Measurements from ENCODE around the gene HELT.

Gene HELT

GRCh38 chr4:185005219-185005819 lies 13.0 kb upstream of the HELT start:
- Histone ChIP-seq H3K4me1 (ENCODE audit: control insufficient read depth, low read depth, low read length) (no peaks in the 10 kb centered on the region), H3K9me3 (ENCODE audit: control insufficient read depth, low read depth, low read length) (no peaks in the 10 kb centered on the region), H3K36me3 (ENCODE audit: control insufficient read depth, low read depth, low read length) (no peaks in the 10 kb centered on the region), H3K9ac (ENCODE audit: low read length) (no peak overlapping the region), H3K27ac (ENCODE audit: low read length) (no peak overlapping the region), H3K27me3 (ENCODE audit: control insufficient read depth, insufficient read depth, low read length) (peaks cover 35% of the 10 kb centered on the region), H3K4me3 (ENCODE audit: low read length) (peak overlapping the region; percentile 40)

DNA sequence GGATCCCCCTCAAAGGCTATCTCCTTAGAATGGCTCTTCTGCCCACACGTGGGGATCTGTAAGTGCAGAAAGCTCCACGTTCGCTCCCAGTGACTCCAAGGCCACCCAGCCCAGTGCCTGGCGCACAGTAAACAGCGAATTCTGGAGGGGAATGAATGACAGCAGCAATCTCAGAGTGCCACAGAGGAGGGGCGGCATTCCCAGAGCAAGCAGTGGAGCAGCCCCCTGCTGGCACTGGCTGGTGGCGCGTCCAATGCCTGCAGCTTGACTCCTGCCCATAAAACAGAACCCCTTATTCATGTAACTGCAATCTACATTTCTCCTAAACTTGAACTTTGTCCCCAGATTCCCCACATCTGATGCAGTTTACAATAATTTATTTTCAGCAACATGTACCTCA lies 6.9 kb upstream of the HELT start:
- H3K9ac ChIP-seq (ENCODE audit: low read length) = no peak overlapping the region
- H3K36me3 ChIP-seq (ENCODE audit: control insufficient read depth, low read depth, low read length) = no peaks in the 10 kb centered on the region
- peaks cover 78% of the 10 kb centered on the region for H3K27me3 ChIP-seq (ENCODE audit: control insufficient read depth, insufficient read depth, low read length)

GRCh38 chr4:185013417-185014125 lies 4.7 kb upstream of the HELT start:
- Histone ChIP-seq H3K27ac (ENCODE audit: low read length) (no peak overlapping the region), H3K36me3 (ENCODE audit: control insufficient read depth, low read depth, low read length) (no peaks in the 10 kb centered on the region), H3K4me1 (ENCODE audit: control insufficient read depth, low read depth, low read length) (peaks cover 22% of the 10 kb centered on the region), H3K4me3 (ENCODE audit: low read length) (no peak overlapping the region), H3K9me3 (ENCODE audit: control insufficient read depth, low read depth, low read length) (no peaks in the 10 kb centered on the region), H3K9ac (ENCODE audit: low read length) (no peak overlapping the region), H3K27me3 (ENCODE audit: control insufficient read depth, insufficient read depth, low read length) (peaks cover 97% of the 10 kb centered on the region)

More for the DNA sequence above, 6.9 kb upstream of the HELT start:
- Histone ChIP-seq H3K9me3 (ENCODE audit: control insufficient read depth, low read depth, low read length) (no peaks in the 10 kb centered on the region), H3K4me3 (ENCODE audit: low read length) (no peak overlapping the region), H3K4me1 (ENCODE audit: control insufficient read depth, low read depth, low read length) (peaks cover 12% of the 10 kb centered on the region), H3K27ac (ENCODE audit: low read length) (no peak overlapping the region)

DNA sequence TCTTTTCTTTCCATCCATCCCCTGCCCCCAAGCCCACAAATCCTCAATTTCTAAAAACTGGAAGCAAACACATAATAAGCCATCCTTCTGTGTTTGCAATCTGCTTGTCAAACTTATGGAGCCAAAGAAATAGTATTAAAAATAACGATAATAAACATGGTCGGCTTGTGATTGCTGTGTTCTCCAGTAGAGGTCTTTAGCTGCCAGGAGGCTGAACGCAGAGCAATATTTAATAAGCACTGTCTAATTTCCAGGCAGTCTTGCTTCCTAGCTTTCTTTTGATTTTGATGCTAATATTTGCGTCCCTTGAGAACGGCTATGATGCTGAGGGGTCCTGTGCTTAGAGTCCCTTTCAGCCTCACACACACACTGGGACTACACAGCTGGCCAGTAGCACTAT lies 3.2 kb upstream of the HELT start:
- no peak overlapping the region for H3K4me3 ChIP-seq (ENCODE audit: low read length)
- peaks cover 22% of the 10 kb centered on the region for H3K4me1 ChIP-seq (ENCODE audit: control insufficient read depth, low read depth, low read length)

GRCh38 chr4:185016101-185016940 lies 2.0 kb upstream of the HELT start:
- Histone ChIP-seq H3K4me1 (ENCODE audit: control insufficient read depth, low read depth, low read length) (peaks cover 26% of the 10 kb centered on the region), H3K27me3 (ENCODE audit: control insufficient read depth, insufficient read depth, low read length) (peaks cover 100% of the 10 kb centered on the region), H3K9ac (ENCODE audit: low read length) (no peak overlapping the region), H3K27ac (ENCODE audit: low read length) (no peak overlapping the region), H3K4me3 (ENCODE audit: low read length) (peak overlapping the region; percentile 46), H3K36me3 (ENCODE audit: control insufficient read depth, low read depth, low read length) (no peaks in the 10 kb centered on the region), H3K9me3 (ENCODE audit: control insufficient read depth, low read depth, low read length) (no peaks in the 10 kb centered on the region)

More for the DNA sequence above, 3.2 kb upstream of the HELT start:
- Histone ChIP-seq H3K27me3 (ENCODE audit: control insufficient read depth, insufficient read depth, low read length) (peaks cover 100% of the 10 kb centered on the region), H3K36me3 (ENCODE audit: control insufficient read depth, low read depth, low read length) (no peaks in the 10 kb centered on the region), H3K9me3 (ENCODE audit: control insufficient read depth, low read depth, low read length) (no peaks in the 10 kb centered on the region), H3K9ac (ENCODE audit: low read length) (no peak overlapping the region), H3K27ac (ENCODE audit: low read length) (no peak overlapping the region)

DNA sequence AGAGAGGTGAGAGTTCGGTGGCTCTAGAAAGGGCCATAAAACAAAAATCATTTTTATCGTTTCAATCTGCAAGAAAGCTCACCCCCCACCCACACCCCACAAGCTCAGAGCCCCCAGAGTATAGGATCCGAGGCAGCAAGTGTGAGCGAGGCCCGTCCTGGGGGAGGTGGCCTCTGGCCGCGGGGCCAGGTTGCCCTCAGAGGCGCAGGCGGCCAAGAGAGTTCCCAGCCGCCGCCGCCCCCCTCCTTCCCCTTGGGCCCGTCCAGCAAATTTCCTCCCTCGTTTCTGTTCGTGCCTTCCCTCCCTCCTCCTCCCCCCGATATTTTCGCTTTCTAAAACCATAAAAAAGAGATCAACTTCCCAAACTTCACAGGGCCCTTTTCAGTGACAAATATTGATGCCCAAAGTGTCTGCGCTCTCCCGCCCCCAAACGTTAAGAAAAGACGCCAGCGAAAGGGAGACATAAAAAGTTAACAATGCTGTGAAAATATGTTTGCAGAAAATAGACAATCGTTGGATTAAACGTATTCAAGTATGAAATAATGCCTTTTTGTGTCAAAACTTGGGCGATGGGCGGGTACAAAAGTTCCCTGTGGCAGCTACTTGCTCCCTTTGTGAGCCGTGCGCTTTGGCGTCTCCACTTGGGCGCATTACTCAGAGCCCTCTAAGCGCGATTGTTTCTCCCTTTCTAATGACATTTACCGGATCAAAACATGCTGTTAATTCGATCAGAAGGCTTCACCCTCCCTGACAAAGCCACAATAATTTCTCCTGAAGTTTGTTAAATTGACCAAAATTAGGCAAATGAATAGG lies 1.1 kb upstream of the HELT start:
- peaks cover 100% of the 10 kb centered on the region for H3K27me3 ChIP-seq (ENCODE audit: control insufficient read depth, insufficient read depth, low read length)
- H3K9ac ChIP-seq (ENCODE audit: low read length) = no peak overlapping the region
- no peaks in the 10 kb centered on the region for H3K36me3 ChIP-seq (ENCODE audit: control insufficient read depth, low read depth, low read length)
- peak overlapping the region; percentile 46 for H3K4me3 ChIP-seq (ENCODE audit: low read length)
- H3K27ac ChIP-seq (ENCODE audit: low read length) = no peak overlapping the region
- H3K4me1 ChIP-seq (ENCODE audit: control insufficient read depth, low read depth, low read length) = peaks cover 32% of the 10 kb centered on the region
- no peaks in the 10 kb centered on the region for H3K9me3 ChIP-seq (ENCODE audit: control insufficient read depth, low read depth, low read length)

- Histone ChIP-seq H3K4me1 (ENCODE audit: control insufficient read depth, low read depth, low read length) (peaks cover 28% of the 10 kb centered on the region), H3K4me3 (ENCODE audit: low read length) (peak overlapping the region; percentile 26), H3K36me3 (ENCODE audit: control insufficient read depth, low read depth, low read length) (no peaks in the 10 kb centered on the region), H3K9ac (ENCODE audit: low read length) (no peak overlapping the region), H3K9me3 (ENCODE audit: control insufficient read depth, low read depth, low read length) (no peaks in the 10 kb centered on the region), H3K27ac (ENCODE audit: low read length) (no peak overlapping the region), H3K27me3 (ENCODE audit: control insufficient read depth, insufficient read depth, low read length) (peaks cover 100% of the 10 kb centered on the region)
Observed at GRCh38 chr4:185018834-185019455, 655 bp downstream of the HELT start.

GRCh38 chr4:185019456-185020292 lies 1.4 kb downstream of the HELT start:
- H3K27me3 ChIP-seq (ENCODE audit: control insufficient read depth, insufficient read depth, low read length) = peaks cover 100% of the 10 kb centered on the region
- H3K36me3 ChIP-seq (ENCODE audit: control insufficient read depth, low read depth, low read length) = no peaks in the 10 kb centered on the region
- H3K4me3 ChIP-seq (ENCODE audit: low read length) = peak overlapping the region; percentile 41
- H3K9me3 ChIP-seq (ENCODE audit: control insufficient read depth, low read depth, low read length) = no peaks in the 10 kb centered on the region
- H3K9ac ChIP-seq (ENCODE audit: low read length) = no peak overlapping the region
- H3K4me1 ChIP-seq (ENCODE audit: control insufficient read depth, low read depth, low read length) = peaks cover 28% of the 10 kb centered on the region
- no peak overlapping the region for H3K27ac ChIP-seq (ENCODE audit: low read length)

- Histone ChIP-seq H3K27ac (ENCODE audit: low read length) (no peak overlapping the region), H3K27me3 (ENCODE audit: control insufficient read depth, insufficient read depth, low read length) (peaks cover 100% of the 10 kb centered on the region), H3K4me1 (ENCODE audit: control insufficient read depth, low read depth, low read length) (peaks cover 28% of the 10 kb centered on the region), H3K9me3 (ENCODE audit: control insufficient read depth, low read depth, low read length) (no peaks in the 10 kb centered on the region), H3K9ac (ENCODE audit: low read length) (no peak overlapping the region), H3K4me3 (ENCODE audit: low read length) (peak overlapping the region; percentile 41), H3K36me3 (ENCODE audit: control insufficient read depth, low read depth, low read length) (no peaks in the 10 kb centered on the region)
Observed at GRCh38 chr4:185020293-185020808, 2.1 kb downstream of the HELT start.
